Fibroblast of gingiva (primary cell): ENCODE results near the gene CCNYL1.

Source experiments
- DNase-seq: peaks from one replicate; pipeline ENCODE4 v3.0.0-alpha.2; 2011; ENCODE audit warnings: low read depth

The CCNYL1 gene

GRCh38 chr2:207791579-207792243 lies 80.3 kb downstream of the CCNYL1 start:
- no peak for DNase-seq

GRCh38 chr2:207792244-207792785 lies 80.9 kb downstream of the CCNYL1 start:
- no peak for DNase-seq

- DNase-seq: peak; percentile 10
These were observed 85.3 kb downstream of the CCNYL1 start for GRCh38 chr2:207796585-207797350.

GRCh38 chr2:207801259-207801658 lies 89.8 kb downstream of the CCNYL1 start:
- no peak for DNase-seq

DNA sequence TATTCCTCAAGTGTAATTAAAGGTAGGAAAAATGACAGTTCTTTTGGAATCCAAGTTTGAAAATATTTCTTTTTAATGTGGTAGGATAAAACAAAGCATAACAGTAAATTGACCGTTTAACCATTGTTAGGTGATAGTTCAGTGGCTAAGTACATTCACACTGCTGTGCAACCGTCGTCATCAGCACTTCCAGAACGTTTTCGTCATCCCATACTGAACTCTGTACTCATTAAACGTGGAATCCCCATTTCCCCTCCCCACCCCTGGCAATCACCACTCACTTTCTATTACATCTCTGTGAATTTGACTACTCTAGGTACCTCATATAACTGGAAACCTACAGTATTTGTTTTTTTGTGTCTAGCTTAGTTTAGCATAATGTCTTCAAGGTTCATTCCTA lies 91.2 kb downstream of the CCNYL1 start:
- DNase-seq: no peak
